CD4-positive, alpha-beta T cell treated with Interleukin-17A for 1 hour (primary cell): ENCODE measurements around the gene NEK4.
A peak's percentile ranks its signal among the peaks of the same experiment; 100 is the strongest.
"Not testable (repeated sequence)": the region's sequence is repeated elsewhere in the genome, so short reads cannot be mapped to it uniquely, and the experiment has no call there.

Experiments used
- DNase-seq: peaks from one replicate; pipeline ENCODE4 v3.0.0-alpha.2; 2020

Gene NEK4

GRCh38 chr3:52695798-52696671 is 74.7 kb downstream of the NEK4 start:
- DNase-seq: no peak

- DNase-seq: no peak
These were observed 76.1 kb downstream of the NEK4 start for GRCh38 chr3:52694528-52695189.

GRCh38 chr3:52693071-52693470 is 77.7 kb downstream of the NEK4 start:
- DNase-seq: no peak

- no peak for DNase-seq
These were observed 80.2 kb downstream of the NEK4 start for GRCh38 chr3:52690560-52690959.

GRCh38 chr3:52689151-52689550 is 81.6 kb downstream of the NEK4 start:
- DNase-seq: no peak

GRCh38 chr3:52688266-52688665 is 82.5 kb downstream of the NEK4 start:
- no peak for DNase-seq

GRCh38 chr3:52685709-52686691 is 84.7 kb downstream of the NEK4 start, which contains the start of the genes GNL3 and PBRM1:
GNL3 (plus strand) TSS chr3:52686032; CDS start chr3:52686093, 61 bp downstream.
PBRM1 (minus strand) TSS chr3:52685913.
- DNase-seq: peak; percentile 94

GRCh38 chr3:52685285-52685708 is 85.4 kb downstream of the NEK4 start:
- DNase-seq: peak; percentile 89

- no peak for DNase-seq
These were observed 86.6 kb downstream of the NEK4 start for GRCh38 chr3:52684184-52684583.

- no peak for DNase-seq
These were observed 87.1 kb downstream of the NEK4 start for GRCh38 chr3:52683611-52684010.

- no peak for DNase-seq
These were observed 88.7 kb downstream of the NEK4 start for GRCh38 chr3:52682016-52682415.

GRCh38 chr3:52681596-52681995 is 89.1 kb downstream of the NEK4 start:
- DNase-seq: no peak

GRCh38 chr3:52679811-52680210 is 90.9 kb downstream of the NEK4 start:
- no peak for DNase-seq

GRCh38 chr3:52679199-52679538 is 91.6 kb downstream of the NEK4 start:
- DNase-seq: no peak

- DNase-seq: no peak
These were observed 92.2 kb downstream of the NEK4 start for GRCh38 chr3:52678265-52679198.

GRCh38 chr3:52676201-52676600 is 94.5 kb downstream of the NEK4 start:
- DNase-seq: not testable (repeated sequence)

- no peak for DNase-seq
These were observed 99.1 kb downstream of the NEK4 start for GRCh38 chr3:52671676-52672075.

GRCh38 chr3:52670621-52671521 is 99.9 kb downstream of the NEK4 start:
- DNase-seq: peak; percentile 46

GRCh38 chr3:52663098-52663497 is 107.6 kb downstream of the NEK4 start:
- no peak for DNase-seq

- DNase-seq: no peak
These were observed 110.7 kb downstream of the NEK4 start for GRCh38 chr3:52660046-52660445.
